Measurements from ENCODE around the gene FGFR3.

Gene FGFR3

DNA sequence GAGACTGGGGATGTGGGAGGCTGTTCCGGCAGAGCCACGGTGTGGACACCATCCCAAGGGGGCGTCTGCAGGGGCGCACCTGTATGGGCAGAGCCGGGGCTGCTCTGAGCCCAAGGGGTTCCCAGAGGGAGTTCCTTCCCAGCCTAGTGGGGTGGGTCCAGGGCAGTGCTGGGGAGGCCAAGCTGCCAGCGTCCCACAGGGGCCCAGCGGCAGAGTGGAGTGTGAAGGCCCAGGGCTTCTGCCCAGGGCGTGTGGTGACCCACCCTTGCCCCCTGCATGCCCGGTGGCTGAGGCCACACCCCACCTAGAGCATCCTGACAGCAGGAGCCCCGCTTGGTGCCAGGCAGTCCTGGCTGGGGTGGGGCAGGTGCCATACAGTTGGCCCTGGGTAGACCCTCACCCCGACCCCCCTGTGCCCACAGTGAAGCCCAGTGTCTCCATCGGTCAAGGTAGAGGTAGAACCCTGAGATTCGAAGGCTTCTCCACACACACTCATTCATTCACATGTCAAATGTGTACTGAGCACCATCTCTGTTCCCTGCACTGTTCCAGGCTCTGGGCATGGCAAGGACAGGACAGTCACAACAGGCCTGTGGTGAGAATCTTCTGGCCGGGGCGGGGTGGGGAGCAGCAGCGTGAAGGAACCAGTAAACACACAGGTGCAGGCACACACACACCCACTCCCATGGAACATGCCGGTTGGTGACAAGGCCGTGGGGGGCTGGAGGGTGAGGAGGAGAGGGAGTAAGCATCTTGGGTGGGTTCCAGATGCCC, 42.5 kb upstream of the FGFR3 start:
- TF ChIP-seq EZH2 (optimal IDR thresholded peaks at IDR 0.05; ENCODE audit: low read depth, low read length) (no peak), EZH2phosphoT487 (IDR thresholded peaks at IDR 0.05; ENCODE audit: low read length) (no peak), CTCF (IDR thresholded peaks at IDR 0.05; ENCODE audit: low read length) (no peak)
- Histone ChIP-seq H3K9ac (ENCODE audit: low read length) (no peak overlapping the region), H3K4me3 (ENCODE audit: low read length) (no peak overlapping the region)

DNA sequence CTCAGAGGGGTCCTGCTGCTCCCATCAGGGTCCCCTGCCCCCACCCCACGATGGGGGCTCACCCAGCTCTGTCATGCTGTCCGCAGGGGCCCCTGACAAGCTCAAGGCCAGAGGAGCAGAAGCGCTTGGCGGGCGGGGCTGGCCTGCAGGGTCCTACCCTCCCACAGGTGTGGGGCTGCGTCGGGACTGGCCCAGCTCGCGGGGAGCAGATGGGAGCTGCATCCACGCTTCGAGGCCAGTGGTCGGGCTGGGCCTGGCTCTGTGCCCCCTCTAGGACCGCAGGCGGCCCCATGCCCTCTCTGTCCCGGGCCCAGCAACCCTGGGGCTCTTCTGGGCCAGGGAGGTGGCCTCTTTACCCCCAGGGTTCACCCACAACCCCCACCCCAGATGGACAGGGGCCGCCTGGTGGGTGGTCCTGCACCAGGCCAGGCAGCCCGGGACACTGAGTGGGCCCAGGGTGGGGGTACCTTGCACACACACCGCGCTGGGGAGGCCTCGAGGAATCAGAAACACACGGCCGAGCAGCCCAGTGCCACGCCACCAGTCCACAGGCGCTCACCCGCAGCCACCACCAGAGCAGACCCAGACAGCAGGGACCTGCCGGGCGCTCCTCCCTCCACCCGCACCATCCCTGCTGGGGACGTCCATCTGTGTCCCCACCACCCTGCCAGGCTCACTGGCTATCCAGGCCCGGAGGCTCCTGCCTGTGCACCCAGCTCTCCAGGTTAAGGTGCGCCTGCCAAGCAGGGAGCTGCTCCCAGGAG, 41.8 kb upstream of the FGFR3 start:
- no peak overlapping the region for H3K4me3 ChIP-seq (ENCODE audit: low read length)
- H3K27ac ChIP-seq (ENCODE audit: low read length): no peak overlapping the region
- H3K79me2 ChIP-seq (ENCODE audit: low read length): no peaks in the 10 kb centered on the region
- no peak for DNase-seq
- no peaks in the 10 kb centered on the region for H3K9me2 ChIP-seq (replicated peaks; ENCODE audit: insufficient read depth, low read length)
- no peak overlapping the region for H3K9ac ChIP-seq (ENCODE audit: low read length)
- H3K36me3 ChIP-seq (replicated peaks; ENCODE audit: insufficient read depth, low read length): no peaks in the 10 kb centered on the region
- no peak overlapping the region for H3K4me2 ChIP-seq (ENCODE audit: low read depth, low read length)
- H2AFZ ChIP-seq (ENCODE audit: low read length): no peak overlapping the region
- no peaks in the 10 kb centered on the region for H3K9me3 ChIP-seq (replicated peaks; ENCODE audit: insufficient read depth, low read length)
- peaks cover 66% of the 10 kb centered on the region for H3K27me3 ChIP-seq (replicated peaks; ENCODE audit: insufficient read depth, low read length)
- no peaks in the 10 kb centered on the region for H3F3A ChIP-seq (ENCODE audit: insufficient read depth, low read length)
- H3K4me1 ChIP-seq (ENCODE audit: low read length): no peaks in the 10 kb centered on the region
- no peaks in the 10 kb centered on the region for H4K20me1 ChIP-seq (ENCODE audit: insufficient read depth, low read length)
- TF ChIP-seq CTCF (IDR thresholded peaks at IDR 0.05; ENCODE audit: low read length) (no peak), EZH2 (optimal IDR thresholded peaks at IDR 0.05; ENCODE audit: low read depth, low read length) (no peak), EZH2phosphoT487 (IDR thresholded peaks at IDR 0.05; ENCODE audit: low read length) (no peak)

More for the DNA sequence above, 42.5 kb upstream of the FGFR3 start:
- no peaks in the 10 kb centered on the region for H3F3A ChIP-seq (ENCODE audit: insufficient read depth, low read length)
- H3K9me3 ChIP-seq (replicated peaks; ENCODE audit: insufficient read depth, low read length): no peaks in the 10 kb centered on the region
- no peaks in the 10 kb centered on the region for H3K9me2 ChIP-seq (replicated peaks; ENCODE audit: insufficient read depth, low read length)
- H3K27ac ChIP-seq (ENCODE audit: low read length): no peak overlapping the region
- H3K27me3 ChIP-seq (replicated peaks; ENCODE audit: insufficient read depth, low read length): peaks cover 59% of the 10 kb centered on the region
- no peak overlapping the region for H3K4me2 ChIP-seq (ENCODE audit: low read depth, low read length)
- H4K20me1 ChIP-seq (ENCODE audit: insufficient read depth, low read length): no peaks in the 10 kb centered on the region
- H3K4me1 ChIP-seq (ENCODE audit: low read length): no peaks in the 10 kb centered on the region
- H2AFZ ChIP-seq (ENCODE audit: low read length): no peak overlapping the region
- no peaks in the 10 kb centered on the region for H3K36me3 ChIP-seq (replicated peaks; ENCODE audit: insufficient read depth, low read length)
- no peaks in the 10 kb centered on the region for H3K79me2 ChIP-seq (ENCODE audit: low read length)
- no peak for DNase-seq

GRCh38 chr4:1751919-1752283, 41.2 kb upstream of the FGFR3 start:
- no peak overlapping the region for H3K4me2 ChIP-seq (ENCODE audit: low read depth, low read length)
- no peak overlapping the region for H3K27ac ChIP-seq (ENCODE audit: low read length)
- no peaks in the 10 kb centered on the region for H3K79me2 ChIP-seq (ENCODE audit: low read length)
- no peaks in the 10 kb centered on the region for H4K20me1 ChIP-seq (ENCODE audit: insufficient read depth, low read length)
- TF ChIP-seq CTCF (IDR thresholded peaks at IDR 0.05; ENCODE audit: low read length) (no peak), EZH2 (optimal IDR thresholded peaks at IDR 0.05; ENCODE audit: low read depth, low read length) (no peak), EZH2phosphoT487 (IDR thresholded peaks at IDR 0.05; ENCODE audit: low read length) (no peak)
- H3K9me2 ChIP-seq (replicated peaks; ENCODE audit: insufficient read depth, low read length): no peaks in the 10 kb centered on the region
- no peaks in the 10 kb centered on the region for H3K36me3 ChIP-seq (replicated peaks; ENCODE audit: insufficient read depth, low read length)
- H2AFZ ChIP-seq (ENCODE audit: low read length): no peak overlapping the region
- no peak overlapping the region for H3K4me3 ChIP-seq (ENCODE audit: low read length)
- no peak overlapping the region for H3K9ac ChIP-seq (ENCODE audit: low read length)
- peaks cover 72% of the 10 kb centered on the region for H3K27me3 ChIP-seq (replicated peaks; ENCODE audit: insufficient read depth, low read length)
- no peaks in the 10 kb centered on the region for H3F3A ChIP-seq (ENCODE audit: insufficient read depth, low read length)
- no peak for DNase-seq
- H3K9me3 ChIP-seq (replicated peaks; ENCODE audit: insufficient read depth, low read length): no peaks in the 10 kb centered on the region
- H3K4me1 ChIP-seq (ENCODE audit: low read length): no peaks in the 10 kb centered on the region
